PFSK-1 (cell line): ENCODE data around the gene CD48.

Source experiments
- POLR2AphosphoS5 ChIP-seq: IDR thresholded peaks from 2 replicates; pipeline ENCODE4 v1.6.1; 2012; ENCODE audit warnings: low read depth, mild to moderate bottlenecking, control low read depth, low read length, moderate library complexity
- SIN3A ChIP-seq: IDR thresholded peaks from 2 replicates; pipeline ENCODE4 v1.6.1; 2012; ENCODE audit warnings: mild to moderate bottlenecking, low read length, moderate library complexity, borderline replicate concordance; ENCODE audit not compliant: insufficient read depth
- TF ChIP-seq, protein P1 (sequence below), 2 experiments: IDR thresholded peaks; 2 replicates each; pipeline versions ENCODE4 v1.6.1 to v1.8.0; 2011 to 2012; ENCODE audit warnings: low read depth in 2 of 2, low read length in 2 of 2, control low read depth in 1 of 2, inconsistent platforms in 1 of 2, mild to moderate bottlenecking in 1 of 2, moderate library complexity in 1 of 2; ENCODE audit not compliant: insufficient read depth in 1 of 2

DNA sequence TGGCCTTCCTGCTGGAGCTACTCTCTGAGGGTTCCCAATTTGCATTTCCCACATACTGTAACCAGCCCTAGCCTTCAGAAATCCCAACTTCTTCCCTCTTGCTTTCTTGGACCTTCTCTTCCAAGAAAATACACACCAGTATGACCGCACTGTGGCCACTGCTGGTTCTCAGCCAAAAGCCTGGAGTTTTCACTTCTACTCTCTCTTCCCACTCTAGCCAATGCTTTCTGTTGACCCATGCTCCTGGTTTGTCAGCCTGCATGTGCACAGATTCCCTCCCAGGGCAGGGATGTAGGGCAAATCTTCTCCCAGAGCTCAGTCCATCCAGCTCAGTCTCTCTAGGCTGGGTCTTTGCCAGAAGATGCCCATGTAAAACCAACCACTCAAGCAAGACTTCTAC is 65.4 kb downstream of the CD48 start:
- TF ChIP-seq POLR2AphosphoS5 (no peak), SIN3A (no peak)
- TF ChIP-seq, protein P1, sequence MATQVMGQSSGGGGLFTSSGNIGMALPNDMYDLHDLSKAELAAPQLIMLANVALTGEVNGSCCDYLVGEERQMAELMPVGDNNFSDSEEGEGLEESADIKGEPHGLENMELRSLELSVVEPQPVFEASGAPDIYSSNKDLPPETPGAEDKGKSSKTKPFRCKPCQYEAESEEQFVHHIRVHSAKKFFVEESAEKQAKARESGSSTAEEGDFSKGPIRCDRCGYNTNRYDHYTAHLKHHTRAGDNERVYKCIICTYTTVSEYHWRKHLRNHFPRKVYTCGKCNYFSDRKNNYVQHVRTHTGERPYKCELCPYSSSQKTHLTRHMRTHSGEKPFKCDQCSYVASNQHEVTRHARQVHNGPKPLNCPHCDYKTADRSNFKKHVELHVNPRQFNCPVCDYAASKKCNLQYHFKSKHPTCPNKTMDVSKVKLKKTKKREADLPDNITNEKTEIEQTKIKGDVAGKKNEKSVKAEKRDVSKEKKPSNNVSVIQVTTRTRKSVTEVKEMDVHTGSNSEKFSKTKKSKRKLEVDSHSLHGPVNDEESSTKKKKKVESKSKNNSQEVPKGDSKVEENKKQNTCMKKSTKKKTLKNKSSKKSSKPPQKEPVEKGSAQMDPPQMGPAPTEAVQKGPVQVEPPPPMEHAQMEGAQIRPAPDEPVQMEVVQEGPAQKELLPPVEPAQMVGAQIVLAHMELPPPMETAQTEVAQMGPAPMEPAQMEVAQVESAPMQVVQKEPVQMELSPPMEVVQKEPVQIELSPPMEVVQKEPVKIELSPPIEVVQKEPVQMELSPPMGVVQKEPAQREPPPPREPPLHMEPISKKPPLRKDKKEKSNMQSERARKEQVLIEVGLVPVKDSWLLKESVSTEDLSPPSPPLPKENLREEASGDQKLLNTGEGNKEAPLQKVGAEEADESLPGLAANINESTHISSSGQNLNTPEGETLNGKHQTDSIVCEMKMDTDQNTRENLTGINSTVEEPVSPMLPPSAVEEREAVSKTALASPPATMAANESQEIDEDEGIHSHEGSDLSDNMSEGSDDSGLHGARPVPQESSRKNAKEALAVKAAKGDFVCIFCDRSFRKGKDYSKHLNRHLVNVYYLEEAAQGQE (IDR thresholded peaks at IDR 0.05; ENCODE audit: insufficient read depth in 1 of 2, low read depth in 2 of 2, low read length in 2 of 2): no peak
